ENCODE results near the gene PPT2.

DNA sequence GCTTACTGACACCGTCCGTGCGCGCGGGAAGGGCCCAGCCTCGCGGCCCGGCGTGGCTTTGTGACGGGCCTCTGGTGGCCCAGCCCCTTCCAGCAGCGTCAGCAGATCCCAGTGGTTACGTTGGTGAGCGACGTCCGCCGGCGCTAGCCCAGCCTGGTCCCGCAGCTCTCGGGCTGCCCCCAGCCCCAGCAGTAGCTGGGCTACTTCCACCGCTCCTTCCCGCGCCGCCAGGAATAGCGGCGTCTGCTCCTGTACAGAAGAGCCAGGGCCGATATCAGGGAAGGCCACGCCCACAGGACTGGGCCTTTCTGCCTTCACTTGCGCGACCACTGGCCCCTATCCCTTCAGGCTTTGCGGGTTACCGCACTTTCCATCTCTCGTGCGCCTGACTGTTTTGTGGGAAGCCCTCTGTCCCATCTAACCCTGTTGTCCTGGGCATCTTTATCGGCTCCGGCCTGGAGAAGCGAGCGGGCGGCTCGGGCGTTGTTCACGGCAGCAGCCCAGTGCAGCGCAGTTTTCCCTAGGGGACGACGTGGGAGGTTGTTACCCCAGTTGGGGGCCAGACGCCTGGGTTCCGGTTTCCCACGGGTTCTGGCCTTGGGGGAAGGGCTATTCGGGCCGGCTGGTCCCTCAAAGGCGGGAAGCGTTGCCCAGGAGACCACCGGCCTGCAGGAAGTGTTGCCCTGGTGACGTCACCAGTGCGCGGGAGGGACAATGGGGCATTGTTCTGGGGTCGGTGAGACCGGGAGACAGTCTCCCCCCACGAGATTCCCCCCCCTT is 42.2 kb downstream of the PPT2 start:
- TF ChIP-seq, protein P1, sequence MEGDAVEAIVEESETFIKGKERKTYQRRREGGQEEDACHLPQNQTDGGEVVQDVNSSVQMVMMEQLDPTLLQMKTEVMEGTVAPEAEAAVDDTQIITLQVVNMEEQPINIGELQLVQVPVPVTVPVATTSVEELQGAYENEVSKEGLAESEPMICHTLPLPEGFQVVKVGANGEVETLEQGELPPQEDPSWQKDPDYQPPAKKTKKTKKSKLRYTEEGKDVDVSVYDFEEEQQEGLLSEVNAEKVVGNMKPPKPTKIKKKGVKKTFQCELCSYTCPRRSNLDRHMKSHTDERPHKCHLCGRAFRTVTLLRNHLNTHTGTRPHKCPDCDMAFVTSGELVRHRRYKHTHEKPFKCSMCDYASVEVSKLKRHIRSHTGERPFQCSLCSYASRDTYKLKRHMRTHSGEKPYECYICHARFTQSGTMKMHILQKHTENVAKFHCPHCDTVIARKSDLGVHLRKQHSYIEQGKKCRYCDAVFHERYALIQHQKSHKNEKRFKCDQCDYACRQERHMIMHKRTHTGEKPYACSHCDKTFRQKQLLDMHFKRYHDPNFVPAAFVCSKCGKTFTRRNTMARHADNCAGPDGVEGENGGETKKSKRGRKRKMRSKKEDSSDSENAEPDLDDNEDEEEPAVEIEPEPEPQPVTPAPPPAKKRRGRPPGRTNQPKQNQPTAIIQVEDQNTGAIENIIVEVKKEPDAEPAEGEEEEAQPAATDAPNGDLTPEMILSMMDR (conservative IDR thresholded peaks at IDR 0.05; ENCODE audit: low read depth, low read length), result no peak
- no peak for TF ChIP-seq EZH2 (IDR thresholded peaks at IDR 0.05; ENCODE audit: borderline replicate concordance, low read depth, low read length, poor library complexity, severe bottlenecking)
